Suprapubic skin (tissue), 4 donors: ENCODE measurements around the gene SF3B2.

Experiments
- CTCF ChIP-seq, 2 donors: fragments of 200-600 bp in 1 of 2; fragments of 450-650 bp in 1 of 2; sonication (generic) in 1 of 2; IDR thresholded peaks; one replicate each; pipeline ENCODE4 v1.5.1; 2016 to 2019; ENCODE audit warnings: antibody characterized with exemption in 2 of 2, mild to moderate bottlenecking in 1 of 2, moderate library complexity in 1 of 2
- EP300 ChIP-seq: sonication (generic); formaldehyde crosslinking; IDR thresholded peaks from one replicate; pipeline ENCODE4 v1.6.1; 2017; ENCODE audit warnings: antibody characterized with exemption
- POLR2A ChIP-seq, 2 donors: fragments of 450-650 bp; IDR thresholded peaks; one replicate each; pipeline ENCODE4 v1.6.1; 2017; ENCODE audit warnings: antibody characterized with exemption in 2 of 2, mild to moderate bottlenecking in 2 of 2, moderate library complexity in 2 of 2
- POLR2AphosphoS5 ChIP-seq, 3 donors: sonication (generic); formaldehyde crosslinking; IDR thresholded peaks; one replicate each; pipeline ENCODE4 v1.6.1; 2017; ENCODE audit warnings: antibody characterized with exemption in 3 of 3

GRCh38 chr11:66042227-66042995, 9.8 kb upstream of the SF3B2 start:
- TF ChIP-seq POLR2A (IDR thresholded peaks at IDR 0.05) (no peak), CTCF (IDR thresholded peaks at IDR 0.05) (no peak), POLR2AphosphoS5 (IDR thresholded peaks at IDR 0.05) (no peak), EP300 (no peak)
